IPS-18a (cell line): ENCODE results near the gene HSD3B1.

Source experiments
- H3K27ac ChIP-seq: one replicate; pipeline ENCODE4 v1.5.1; 2013; ENCODE audit warnings: low read length
- H3K27me3 ChIP-seq: one replicate; pipeline ENCODE4 v1.6.1; 2013; ENCODE audit warnings: mild to moderate bottlenecking, low read length; ENCODE audit not compliant: control insufficient read depth, insufficient read depth
- H3K36me3 ChIP-seq: one replicate; pipeline ENCODE4 v1.6.1; 2013; ENCODE audit warnings: low read depth, low read length; ENCODE audit not compliant: control insufficient read depth
- H3K4me1 ChIP-seq: one replicate; pipeline ENCODE4 v1.6.1; 2013; ENCODE audit warnings: low read depth, low read length; ENCODE audit not compliant: control insufficient read depth
- H3K4me3 ChIP-seq: one replicate; pipeline ENCODE4 v1.5.1; 2013; ENCODE audit warnings: low read length
- H3K9ac ChIP-seq: one replicate; pipeline ENCODE4 v1.6.1; 2013; ENCODE audit warnings: mild to moderate bottlenecking, low read length, moderate library complexity
- H3K9me3 ChIP-seq: one replicate; pipeline ENCODE4 v1.6.1; 2013; ENCODE audit warnings: low read depth, low read length; ENCODE audit not compliant: control insufficient read depth

HSD3B1 gene

GRCh38 chr1:119506941-119507340 lies at the start of gene HSD3B1:
Gene HSD3B1, plus strand, starts transcription at chr1:119507210. Its CDS starts 267 bp downstream, at chr1:119507477.
- Histone ChIP-seq H3K27me3 (no peaks in the 10 kb centered on the region), H3K36me3 (no peaks in the 10 kb centered on the region), H3K9ac (no peak within 1 kb of the TSS), H3K4me3 (no peak within 1 kb of the TSS), H3K9me3 (no peaks in the 10 kb centered on the region), H3K4me1 (no peaks in the 10 kb centered on the region), H3K27ac (no peak within 1 kb of the TSS)

DNA sequence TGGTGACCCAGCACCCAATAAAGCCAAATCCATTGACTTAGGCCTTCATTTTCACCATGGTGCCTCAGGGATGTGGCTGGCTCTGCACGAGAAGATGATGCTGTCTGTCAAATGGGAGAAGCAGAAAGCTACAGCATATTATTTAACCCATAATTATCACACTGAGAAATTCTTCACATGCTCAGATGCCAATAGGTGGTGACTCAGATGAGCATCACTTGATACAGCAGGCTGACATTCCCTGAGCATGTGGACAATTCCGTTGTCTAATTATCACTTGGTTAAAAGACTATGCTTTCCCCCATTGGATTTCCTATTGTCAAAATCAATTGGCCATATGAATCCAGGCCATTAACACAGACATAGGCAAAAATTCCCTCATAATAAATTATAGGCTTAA lies 44.0 kb upstream of the HSD3B1 start:
- no peaks in the 10 kb centered on the region for H3K36me3 ChIP-seq
- H3K4me3 ChIP-seq: no peak overlapping the region
- no peak overlapping the region for H3K9ac ChIP-seq
- no peaks in the 10 kb centered on the region for H3K9me3 ChIP-seq
- H3K27ac ChIP-seq: no peak overlapping the region
- H3K27me3 ChIP-seq: no peaks in the 10 kb centered on the region
- H3K4me1 ChIP-seq: no peaks in the 10 kb centered on the region

- H3K9me3 ChIP-seq: no peaks in the 10 kb centered on the region
- no peak overlapping the region for H3K9ac ChIP-seq
- no peaks in the 10 kb centered on the region for H3K27me3 ChIP-seq
- H3K4me3 ChIP-seq: no peak overlapping the region
- no peaks in the 10 kb centered on the region for H3K4me1 ChIP-seq
- H3K36me3 ChIP-seq: no peaks in the 10 kb centered on the region
- H3K27ac ChIP-seq: no peak overlapping the region
These were observed 43.4 kb upstream of the HSD3B1 start for GRCh38 chr1:119463569-119463968.

- Histone ChIP-seq H3K4me1 (no peaks in the 10 kb centered on the region), H3K27ac (no peak overlapping the region), H3K9me3 (no peaks in the 10 kb centered on the region), H3K4me3 (no peak overlapping the region), H3K9ac (no peak overlapping the region), H3K27me3 (no peaks in the 10 kb centered on the region), H3K36me3 (no peaks in the 10 kb centered on the region)
These were observed 40.6 kb upstream of the HSD3B1 start for GRCh38 chr1:119466445-119466844.

DNA sequence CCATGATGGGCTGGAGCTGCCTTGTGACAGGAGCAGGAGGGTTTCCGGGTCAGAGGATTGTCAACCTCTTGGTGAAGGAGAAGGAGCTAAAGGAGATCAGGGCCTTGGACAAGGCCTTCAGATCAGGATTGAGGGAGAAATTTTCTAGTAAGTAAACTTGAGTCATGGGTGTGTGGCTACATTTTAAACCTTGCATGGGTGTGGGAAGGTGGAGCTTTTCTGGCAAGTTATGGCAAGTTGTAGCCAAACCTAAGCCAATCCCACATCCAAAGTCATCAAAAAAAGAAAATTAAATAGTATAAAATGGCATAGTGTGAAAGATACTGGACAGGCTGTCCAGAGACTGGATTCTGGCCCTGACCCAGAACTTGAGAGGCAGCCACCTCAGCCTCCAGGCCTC lies 39.8 kb upstream of the HSD3B1 start:
- Histone ChIP-seq H3K9ac (no peak overlapping the region), H3K36me3 (no peaks in the 10 kb centered on the region), H3K4me1 (no peaks in the 10 kb centered on the region), H3K27ac (no peak overlapping the region), H3K4me3 (no peak overlapping the region), H3K9me3 (no peaks in the 10 kb centered on the region), H3K27me3 (no peaks in the 10 kb centered on the region)

DNA sequence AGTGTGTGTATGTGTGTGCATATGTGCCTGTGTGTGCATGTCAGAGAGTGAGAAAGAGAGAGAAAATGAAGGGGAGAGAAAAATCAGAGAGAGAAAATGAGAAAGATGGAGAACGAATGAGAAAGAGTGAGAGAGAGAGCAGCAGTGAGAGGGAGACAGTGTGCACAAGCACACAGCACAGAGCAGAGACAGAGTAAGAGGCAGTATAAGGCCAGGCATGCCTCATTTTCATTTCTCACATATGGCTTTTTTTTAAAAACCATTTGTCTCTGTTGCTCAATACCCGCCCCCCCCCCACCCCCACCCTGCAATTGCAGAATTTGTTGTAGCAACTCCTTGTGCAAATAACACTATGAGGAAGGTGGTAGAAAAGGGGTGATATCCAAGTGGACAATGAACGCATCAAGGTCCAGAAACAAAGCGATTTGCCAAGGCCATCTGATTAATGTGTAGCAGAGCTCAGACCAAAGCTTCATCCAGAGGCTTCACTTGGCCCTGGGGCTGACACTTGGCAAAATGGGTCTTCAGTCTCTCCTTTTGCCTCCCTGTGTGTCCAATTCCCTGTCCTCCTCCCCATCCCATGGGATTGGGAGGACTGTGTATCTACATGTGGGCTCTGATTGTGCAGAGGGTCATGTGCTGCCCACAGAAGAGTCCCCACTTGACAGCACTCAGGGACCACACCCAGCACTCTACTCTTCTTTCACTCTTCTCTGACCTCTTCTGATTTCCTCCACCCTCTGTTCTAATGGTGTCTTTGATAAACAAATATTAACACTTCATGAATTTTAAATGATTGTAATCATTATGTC lies 38.9 kb upstream of the HSD3B1 start:
- Histone ChIP-seq H3K9me3 (no peaks in the 10 kb centered on the region), H3K27me3 (no peaks in the 10 kb centered on the region), H3K36me3 (no peaks in the 10 kb centered on the region), H3K27ac (no peak overlapping the region), H3K4me3 (no peak overlapping the region), H3K4me1 (no peaks in the 10 kb centered on the region), H3K9ac (no peak overlapping the region)

GRCh38 chr1:119469741-119470140 lies 37.3 kb upstream of the HSD3B1 start:
- Histone ChIP-seq H3K4me3 (no peak overlapping the region), H3K27me3 (no peaks in the 10 kb centered on the region), H3K9ac (no peak overlapping the region), H3K9me3 (no peaks in the 10 kb centered on the region), H3K4me1 (no peaks in the 10 kb centered on the region), H3K27ac (no peak overlapping the region), H3K36me3 (no peaks in the 10 kb centered on the region)

DNA sequence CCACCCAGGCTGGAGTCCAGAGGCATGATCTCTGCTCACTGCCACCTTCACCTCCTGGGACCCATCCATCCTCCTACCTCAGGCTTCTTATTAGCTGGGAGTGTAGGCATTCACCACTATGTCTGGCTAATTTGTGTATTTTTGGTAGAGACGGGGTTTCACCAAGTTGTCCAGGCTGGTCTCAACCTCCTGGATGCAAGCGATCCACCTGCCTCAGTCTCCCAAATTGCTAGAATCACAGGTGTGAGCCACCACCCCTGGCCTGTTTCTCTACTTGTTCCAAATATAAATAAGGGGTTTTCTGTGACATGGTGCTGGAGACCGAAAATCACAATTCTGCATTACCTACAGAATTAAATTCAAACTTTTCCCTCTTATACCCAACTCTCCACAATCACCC lies 36.6 kb upstream of the HSD3B1 start:
- H3K9ac ChIP-seq: no peak overlapping the region
- H3K4me1 ChIP-seq: no peaks in the 10 kb centered on the region
- no peaks in the 10 kb centered on the region for H3K27me3 ChIP-seq
- H3K4me3 ChIP-seq: no peak overlapping the region
- H3K9me3 ChIP-seq: no peaks in the 10 kb centered on the region
- no peaks in the 10 kb centered on the region for H3K36me3 ChIP-seq
- no peak overlapping the region for H3K27ac ChIP-seq

DNA sequence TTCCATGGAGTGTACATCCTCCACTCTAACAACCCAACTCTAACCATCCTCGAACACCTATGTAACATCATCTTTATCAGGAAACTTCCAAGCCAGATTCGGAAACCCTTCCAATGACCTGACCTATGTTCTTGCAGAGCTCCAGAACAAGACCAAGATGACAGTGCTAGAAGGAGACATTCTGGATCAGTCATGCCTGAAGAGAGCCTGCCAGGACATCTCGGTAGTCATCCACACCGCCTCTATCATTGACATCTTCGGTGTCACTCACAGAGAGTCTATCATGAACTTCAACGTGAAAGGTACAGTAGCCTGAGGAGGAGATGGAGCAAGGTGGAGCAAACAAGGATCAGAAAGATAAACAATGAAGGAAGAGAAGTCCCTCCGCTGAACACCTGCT lies 36.1 kb upstream of the HSD3B1 start:
- no peak overlapping the region for H3K27ac ChIP-seq
- no peaks in the 10 kb centered on the region for H3K4me1 ChIP-seq
- no peaks in the 10 kb centered on the region for H3K27me3 ChIP-seq
- no peak overlapping the region for H3K4me3 ChIP-seq
- H3K36me3 ChIP-seq: no peaks in the 10 kb centered on the region
- no peak overlapping the region for H3K9ac ChIP-seq
- no peaks in the 10 kb centered on the region for H3K9me3 ChIP-seq

DNA sequence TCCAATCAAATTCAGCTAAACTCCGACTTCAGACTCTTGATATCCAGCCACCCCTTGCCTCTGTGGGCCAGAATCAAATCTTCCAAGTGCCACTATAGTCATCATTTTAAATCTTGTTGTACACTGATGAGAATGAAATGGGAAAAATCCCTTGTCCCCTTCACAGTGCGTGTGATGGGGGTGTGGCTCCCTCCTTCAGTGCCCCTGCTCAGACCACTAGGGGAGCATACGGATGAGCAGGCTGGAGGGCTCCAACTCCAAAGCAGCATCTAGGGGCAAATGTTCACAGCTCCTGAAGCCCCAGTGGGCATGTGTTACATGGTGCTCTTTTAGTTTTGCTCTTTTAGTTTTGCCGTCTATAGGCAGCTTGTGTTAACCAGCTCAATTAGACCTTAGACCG lies 35.4 kb upstream of the HSD3B1 start:
- Histone ChIP-seq H3K27ac (no peak overlapping the region), H3K9me3 (no peaks in the 10 kb centered on the region), H3K9ac (no peak overlapping the region), H3K36me3 (no peaks in the 10 kb centered on the region), H3K4me1 (peaks cover 4% of the 10 kb centered on the region), H3K4me3 (no peak overlapping the region), H3K27me3 (no peaks in the 10 kb centered on the region)

GRCh38 chr1:119472080-119472818 lies 34.8 kb upstream of the HSD3B1 start:
- peaks cover 4% of the 10 kb centered on the region for H3K4me1 ChIP-seq
- no peaks in the 10 kb centered on the region for H3K27me3 ChIP-seq
- no peak overlapping the region for H3K9ac ChIP-seq
- H3K27ac ChIP-seq: no peak overlapping the region
- no peak overlapping the region for H3K4me3 ChIP-seq
- H3K36me3 ChIP-seq: no peaks in the 10 kb centered on the region
- no peaks in the 10 kb centered on the region for H3K9me3 ChIP-seq

GRCh38 chr1:119472819-119473175 lies 34.2 kb upstream of the HSD3B1 start:
- H3K36me3 ChIP-seq: no peaks in the 10 kb centered on the region
- no peaks in the 10 kb centered on the region for H3K9me3 ChIP-seq
- no peak overlapping the region for H3K27ac ChIP-seq
- H3K27me3 ChIP-seq: no peaks in the 10 kb centered on the region
- no peak overlapping the region for H3K9ac ChIP-seq
- H3K4me1 ChIP-seq: peaks cover 4% of the 10 kb centered on the region
- H3K4me3 ChIP-seq: no peak overlapping the region
